ENCODE results near the gene MED27.

GRCh38 chr9:132087438-132088030 is 7.9 kb upstream of the MED27 start:
- TF ChIP-seq, protein P1, sequence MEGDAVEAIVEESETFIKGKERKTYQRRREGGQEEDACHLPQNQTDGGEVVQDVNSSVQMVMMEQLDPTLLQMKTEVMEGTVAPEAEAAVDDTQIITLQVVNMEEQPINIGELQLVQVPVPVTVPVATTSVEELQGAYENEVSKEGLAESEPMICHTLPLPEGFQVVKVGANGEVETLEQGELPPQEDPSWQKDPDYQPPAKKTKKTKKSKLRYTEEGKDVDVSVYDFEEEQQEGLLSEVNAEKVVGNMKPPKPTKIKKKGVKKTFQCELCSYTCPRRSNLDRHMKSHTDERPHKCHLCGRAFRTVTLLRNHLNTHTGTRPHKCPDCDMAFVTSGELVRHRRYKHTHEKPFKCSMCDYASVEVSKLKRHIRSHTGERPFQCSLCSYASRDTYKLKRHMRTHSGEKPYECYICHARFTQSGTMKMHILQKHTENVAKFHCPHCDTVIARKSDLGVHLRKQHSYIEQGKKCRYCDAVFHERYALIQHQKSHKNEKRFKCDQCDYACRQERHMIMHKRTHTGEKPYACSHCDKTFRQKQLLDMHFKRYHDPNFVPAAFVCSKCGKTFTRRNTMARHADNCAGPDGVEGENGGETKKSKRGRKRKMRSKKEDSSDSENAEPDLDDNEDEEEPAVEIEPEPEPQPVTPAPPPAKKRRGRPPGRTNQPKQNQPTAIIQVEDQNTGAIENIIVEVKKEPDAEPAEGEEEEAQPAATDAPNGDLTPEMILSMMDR (IDR thresholded peaks at IDR 0.05) = no peak
- TF ChIP-seq SIN3A (IDR thresholded peaks at IDR 0.05; ENCODE audit: borderline replicate concordance, insufficient read depth, low read depth, low read length) = no peak
- TF ChIP-seq, protein P2, sequence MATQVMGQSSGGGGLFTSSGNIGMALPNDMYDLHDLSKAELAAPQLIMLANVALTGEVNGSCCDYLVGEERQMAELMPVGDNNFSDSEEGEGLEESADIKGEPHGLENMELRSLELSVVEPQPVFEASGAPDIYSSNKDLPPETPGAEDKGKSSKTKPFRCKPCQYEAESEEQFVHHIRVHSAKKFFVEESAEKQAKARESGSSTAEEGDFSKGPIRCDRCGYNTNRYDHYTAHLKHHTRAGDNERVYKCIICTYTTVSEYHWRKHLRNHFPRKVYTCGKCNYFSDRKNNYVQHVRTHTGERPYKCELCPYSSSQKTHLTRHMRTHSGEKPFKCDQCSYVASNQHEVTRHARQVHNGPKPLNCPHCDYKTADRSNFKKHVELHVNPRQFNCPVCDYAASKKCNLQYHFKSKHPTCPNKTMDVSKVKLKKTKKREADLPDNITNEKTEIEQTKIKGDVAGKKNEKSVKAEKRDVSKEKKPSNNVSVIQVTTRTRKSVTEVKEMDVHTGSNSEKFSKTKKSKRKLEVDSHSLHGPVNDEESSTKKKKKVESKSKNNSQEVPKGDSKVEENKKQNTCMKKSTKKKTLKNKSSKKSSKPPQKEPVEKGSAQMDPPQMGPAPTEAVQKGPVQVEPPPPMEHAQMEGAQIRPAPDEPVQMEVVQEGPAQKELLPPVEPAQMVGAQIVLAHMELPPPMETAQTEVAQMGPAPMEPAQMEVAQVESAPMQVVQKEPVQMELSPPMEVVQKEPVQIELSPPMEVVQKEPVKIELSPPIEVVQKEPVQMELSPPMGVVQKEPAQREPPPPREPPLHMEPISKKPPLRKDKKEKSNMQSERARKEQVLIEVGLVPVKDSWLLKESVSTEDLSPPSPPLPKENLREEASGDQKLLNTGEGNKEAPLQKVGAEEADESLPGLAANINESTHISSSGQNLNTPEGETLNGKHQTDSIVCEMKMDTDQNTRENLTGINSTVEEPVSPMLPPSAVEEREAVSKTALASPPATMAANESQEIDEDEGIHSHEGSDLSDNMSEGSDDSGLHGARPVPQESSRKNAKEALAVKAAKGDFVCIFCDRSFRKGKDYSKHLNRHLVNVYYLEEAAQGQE (IDR thresholded peaks at IDR 0.05; ENCODE audit: insufficient read depth in 1 of 2, low read depth in 2 of 2, low read length in 1 of 2) = no peak

Data from Panc1 (cell line).